Measurements from ENCODE around the gene PDGFRB. TPM values are rescaled to one million over a fixed set of nuclear protein-coding genes. Genes with fewer than 3 reads are reported as not detected.

PDGFRB gene
- total and polyA plus RNA-seq, 2 of the 8 experiments (the other 6 are each of a cell fraction or from before 2014, with no cell fraction given): 4.2 to 13.7 TPM

DNA sequence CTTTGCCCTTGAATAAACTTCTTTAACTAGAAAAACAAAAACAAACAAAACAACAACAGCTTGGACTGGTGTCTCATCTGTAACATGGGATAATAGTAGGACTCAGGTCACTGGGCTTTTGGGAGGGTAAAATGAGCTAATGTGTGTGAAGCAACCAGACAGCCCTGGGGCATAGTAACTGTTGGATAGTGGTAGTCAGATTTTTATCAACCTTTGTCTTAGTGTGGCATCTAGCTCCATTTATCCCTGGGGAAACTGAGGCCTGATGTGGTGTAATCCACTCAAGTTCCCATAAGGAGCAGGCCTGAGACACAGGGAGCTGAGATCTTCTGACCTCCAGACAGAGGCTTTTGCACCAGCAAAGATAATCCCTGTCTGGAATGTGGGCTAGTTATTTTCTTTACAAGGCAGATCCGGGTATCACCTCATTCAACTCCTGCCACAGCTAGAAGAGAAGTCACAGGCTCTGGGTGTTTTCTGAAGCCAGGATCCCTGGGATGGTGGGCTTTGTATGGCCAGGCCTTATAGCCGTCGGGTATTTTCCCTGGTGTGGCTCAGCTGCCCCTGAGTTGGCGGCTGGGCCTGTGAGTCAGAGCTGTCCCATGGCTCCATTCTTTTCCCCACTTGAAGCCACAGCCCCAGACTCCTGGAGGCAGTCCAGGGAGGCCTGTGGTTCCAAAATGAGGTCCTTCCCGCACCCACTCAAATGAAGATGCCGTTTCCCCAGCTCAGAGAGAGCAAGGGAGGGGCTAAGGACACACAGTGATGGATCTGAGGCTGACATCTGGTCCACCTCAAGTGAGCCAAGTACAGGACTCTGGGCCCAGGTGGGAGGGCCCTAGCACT lies 43.2 kb downstream of the PDGFRB start:
- H3K23ac ChIP-seq (ENCODE audit: insufficient read length): no peak overlapping the region
- H3K79me2 ChIP-seq (ENCODE audit: control insufficient read depth in 1 of 2, insufficient read depth in 2 of 2, low read length in 2 of 2): no peaks in the 10 kb centered on the region
- WGBS, 2 experiments (ENCODE audit: extremely low coverage in 1 of 2, insufficient coverage in 1 of 2, insufficient read length in 1 of 2, insufficient replicate concordance in 2 of 2, low coverage in 1 of 2, low lambda C conversion rate in 2 of 2, missing lambda C conversion rate in 1 of 2): 71% methylated on average over 6 of the region's 6 CpGs; no CpG with 5 or more reads in 1 of the 2 experiments
- H3K14ac ChIP-seq (ENCODE audit: insufficient read length): no peak overlapping the region
- no peak overlapping the region for H3K4ac ChIP-seq (replicated peaks; ENCODE audit: insufficient read length, low read depth, low read length)
- H2BK15ac ChIP-seq (ENCODE audit: low read length): no peak overlapping the region
- H4K20me1 ChIP-seq (replicated peaks in 1 of 2; ENCODE audit: control insufficient read depth in 1 of 2, insufficient read depth in 2 of 2, low read length in 2 of 2): no peaks in the 10 kb centered on the region
- no peak overlapping the region for H3K27ac ChIP-seq (ENCODE audit: low read depth, low read length)
- no peaks in the 10 kb centered on the region for H3K9me3 ChIP-seq (ENCODE audit: insufficient read depth in 2 of 2, low read depth in 1 of 2, low read length in 1 of 2)
- H3K4me3 ChIP-seq (ENCODE audit: extremely low read depth in 1 of 4, insufficient read depth in 2 of 4, low read depth in 3 of 4, low read length in 4 of 4): no peak overlapping the region
- H3K23me2 ChIP-seq (ENCODE audit: low read depth, low read length): no peaks in the 10 kb centered on the region
- H4K8ac ChIP-seq (ENCODE audit: extremely low read depth, insufficient read depth, low read length): no peak overlapping the region
- no peaks in the 10 kb centered on the region for H3K36me3 ChIP-seq (ENCODE audit: control insufficient read depth in 2 of 4, insufficient read depth in 4 of 4, low read length in 3 of 4)
- ChIA-PET POLR2A (ENCODE audit: partially characterized antibody) (interaction anchor here (1.7 kb wide), 1 partner anchor 36 kb away, joined by 3 read pairs; no protein-coding TSS in a partner anchor), CTCF (ENCODE audit: partially characterized antibody) (interaction anchor here (0.6 to 4.6 kb wide), 20 partner anchors 8 to 106 kb away, joined by 3 to 27 read pairs (median 4); no protein-coding TSS in a partner anchor)
- H3K56ac ChIP-seq (replicated peaks; ENCODE audit: insufficient read length, low read depth, low read length): no peak overlapping the region
- no peak overlapping the region for H3K4me2 ChIP-seq (ENCODE audit: insufficient read depth in 1 of 2, low read depth in 2 of 2, low read length in 2 of 2)
- H4K5ac ChIP-seq (ENCODE audit: insufficient read length, low read depth, low read length): no peak overlapping the region
- no peaks in the 10 kb centered on the region for H3K79me1 ChIP-seq (ENCODE audit: low read depth, low read length)
- no peak overlapping the region for H2AFZ ChIP-seq (ENCODE audit: low read length)
- H2AK5ac ChIP-seq (ENCODE audit: low read depth, low read length): no peak overlapping the region
- no peak overlapping the region for H2BK12ac ChIP-seq (ENCODE audit: low read depth, low read length)
- peak in 1 of 2 experiments; percentile 41 for DNase-seq (ENCODE audit: low read depth in 1 of 2, low spot score in 2 of 2)
- H3K9ac ChIP-seq (replicated peaks in 1 of 4; ENCODE audit: extremely low read depth in 1 of 4, low read depth in 3 of 4, low read length in 3 of 4): no peak overlapping the region
- FAIRE-seq: no peak
- no peak overlapping the region; the same call in 1 of the 2 replicates for H2BK20ac ChIP-seq (ENCODE audit: low read length)
- peaks cover 0 to 10% (median 2%) of the 10 kb centered on the region in 4 experiments; a peak in 3 of 7 replicates for H3K4me1 ChIP-seq (replicated peaks in 1 of 4; ENCODE audit: control insufficient read depth in 3 of 4, insufficient read depth in 4 of 4, low read length in 3 of 4)
- H2BK5ac ChIP-seq (ENCODE audit: low read depth, low read length): no peak overlapping the region
- H3K27me3 ChIP-seq (replicated peaks in 1 of 4; ENCODE audit: control insufficient read depth in 3 of 4, extremely low read depth in 1 of 4, insufficient read depth in 3 of 4, low read length in 3 of 4): no peaks in the 10 kb centered on the region
- H4K91ac ChIP-seq (replicated peaks; ENCODE audit: insufficient read length, low read length): no peak overlapping the region
- H3K18ac ChIP-seq (ENCODE audit: extremely low read depth, low read length): no peak overlapping the region
- H2BK120ac ChIP-seq (replicated peaks; ENCODE audit: low read depth, low read length): no peak overlapping the region
- TF ChIP-seq KDM4A (IDR thresholded peaks at IDR 0.05; ENCODE audit: low read depth, low read length, severe bottlenecking): no peak
- no peak for TF ChIP-seq POU5F1 (IDR thresholded peaks at IDR 0.05; ENCODE audit: low read depth, low read length)
- no peak for TF ChIP-seq SIN3A (conservative IDR thresholded peaks at IDR 0.05 in 1 of 2, IDR thresholded peaks at IDR 0.05 in 1 of 2; ENCODE audit: low read depth in 1 of 2, low read length in 2 of 2)
- TF ChIP-seq KDM1A (IDR thresholded peaks at IDR 0.05; ENCODE audit: borderline replicate concordance, low read length): no peak
- TF ChIP-seq TBP (IDR thresholded peaks at IDR 0.05; ENCODE audit: low read depth, low read length): no peak
- no peak for TF ChIP-seq NRF1 (IDR thresholded peaks at IDR 0.05; ENCODE audit: low read depth, low read length)
- no peak for TF ChIP-seq EZH2 (IDR thresholded peaks at IDR 0.05; ENCODE audit: low read depth, low read length, severe bottlenecking)
- TF ChIP-seq HDAC6 (IDR thresholded peaks at IDR 0.05; ENCODE audit: low read depth, low read length): no peak
- no peak for TF ChIP-seq POLR2A (IDR thresholded peaks at IDR 0.05; ENCODE audit: control extremely low read depth in 1 of 2, low read depth in 2 of 2, low read length in 2 of 2)
- no peak for TF ChIP-seq BACH1 (IDR thresholded peaks at IDR 0.05; ENCODE audit: low read length)
- no peak for TF ChIP-seq KDM5A (IDR thresholded peaks at IDR 0.05; ENCODE audit: low read length)
- no peak for TF ChIP-seq SAP30 (IDR thresholded peaks at IDR 0.05; ENCODE audit: insufficient read depth, insufficient replicate concordance, low read length)
- TF ChIP-seq SRF (IDR thresholded peaks at IDR 0.05; ENCODE audit: low read depth, low read length): no peak

Data from H1 (cell line).